KBM-7 (cell line): ENCODE measurements around the gene MACROD2.
"Not testable (repeated sequence)": the region's sequence is repeated elsewhere in the genome, so short reads cannot be mapped to it uniquely, and the experiment has no call there.

Experiments used
- DNase-seq: peaks from one replicate; pipeline ENCODE4 v3.0.0-alpha.2; 2015
- in situ Hi-C: fragments of 300-500 bp; cut with MboI; formaldehyde crosslinking; loops from 2 replicates; pipeline ENCODE4 v1.14.3; 2020; ENCODE audit warnings: low sequenced_read_pairs, low pct_unique_long_range_greater_than_20kb, mixed read lengths

The MACROD2 gene

DNA sequence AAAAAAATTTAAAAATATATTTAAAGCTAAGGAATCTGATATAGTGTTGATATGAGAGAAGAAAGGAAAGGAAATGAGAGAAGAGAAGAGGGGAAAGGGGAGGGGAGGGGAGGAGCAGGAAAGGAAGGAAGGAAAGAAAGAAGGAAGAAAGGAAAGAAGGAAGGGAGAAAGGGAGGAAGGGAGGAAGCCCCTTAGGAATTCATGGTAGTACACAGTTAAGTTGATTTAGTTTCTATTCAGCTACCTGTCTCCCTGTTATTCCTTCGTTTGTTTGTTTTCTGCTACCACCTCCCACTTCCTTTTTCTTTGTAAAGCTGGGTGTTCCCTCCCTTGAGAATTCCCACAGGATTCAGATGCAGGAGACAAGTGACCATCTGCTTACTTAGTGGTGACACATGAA lies 1367.5 kb downstream of the MACROD2 start:
- DNase-seq, result no peak
- in situ Hi-C loops, result no loop called here

DNA sequence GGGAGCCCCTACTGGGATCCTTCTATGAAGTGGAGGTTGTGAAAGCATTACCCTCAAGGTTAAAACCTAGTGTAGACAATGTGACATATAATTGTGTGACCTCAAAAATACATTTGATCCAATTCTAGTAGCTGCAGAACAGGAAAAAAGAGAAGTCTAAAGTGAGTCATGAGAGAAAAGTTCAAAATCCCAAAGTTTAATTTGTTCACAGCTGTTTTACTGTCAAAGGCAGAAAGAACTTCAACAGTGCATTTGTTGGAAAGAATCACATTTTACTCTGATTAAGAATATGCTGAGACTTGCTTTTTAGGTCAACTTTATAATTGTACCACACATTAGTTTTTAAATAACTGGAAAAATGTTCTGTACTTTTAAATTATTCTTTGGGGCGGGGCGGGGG lies 1369.5 kb downstream of the MACROD2 start:
- DNase-seq, result no peak
- in situ Hi-C loops, result no loop called here

DNA sequence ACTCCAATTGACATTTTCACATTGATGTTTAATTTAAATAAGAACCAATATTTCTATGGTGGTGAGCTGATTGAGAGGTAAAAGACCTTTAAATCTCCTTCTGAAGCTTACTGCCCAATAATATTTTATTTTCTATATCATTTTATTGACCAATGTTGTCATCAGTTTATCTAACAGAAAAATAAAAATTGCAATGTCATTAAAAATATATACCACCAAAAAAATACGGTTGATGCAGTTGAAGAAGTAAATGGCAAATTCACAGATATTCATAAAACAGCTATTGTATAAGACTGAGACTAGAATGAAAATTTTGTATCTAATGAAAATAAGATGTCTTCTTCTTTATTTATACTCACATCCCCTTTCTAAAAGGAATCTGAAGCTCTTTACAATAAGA lies 1375.1 kb downstream of the MACROD2 start:
- no peak for DNase-seq
- in situ Hi-C loops, result no loop called here

DNA sequence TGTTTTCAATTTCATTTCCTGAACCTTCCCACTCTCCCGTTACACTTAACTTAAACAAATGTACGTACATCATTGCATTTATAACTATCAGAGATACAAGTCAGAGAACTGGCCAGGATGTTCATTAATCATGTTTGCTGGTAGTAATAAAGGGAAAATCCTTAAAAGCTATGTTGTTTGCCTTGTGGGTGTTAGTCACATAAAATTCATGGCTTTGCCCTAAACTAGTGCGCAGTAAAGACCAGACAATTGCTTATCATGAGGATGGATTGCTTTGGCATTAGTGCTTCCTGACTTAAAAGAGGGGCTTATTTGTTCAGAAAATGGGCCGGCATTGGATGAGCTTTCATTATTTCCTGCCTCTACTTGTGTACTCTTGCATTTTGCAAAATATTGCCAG lies 1379.4 kb downstream of the MACROD2 start:
- in situ Hi-C loops, result no loop called here
- DNase-seq, result no peak

DNA sequence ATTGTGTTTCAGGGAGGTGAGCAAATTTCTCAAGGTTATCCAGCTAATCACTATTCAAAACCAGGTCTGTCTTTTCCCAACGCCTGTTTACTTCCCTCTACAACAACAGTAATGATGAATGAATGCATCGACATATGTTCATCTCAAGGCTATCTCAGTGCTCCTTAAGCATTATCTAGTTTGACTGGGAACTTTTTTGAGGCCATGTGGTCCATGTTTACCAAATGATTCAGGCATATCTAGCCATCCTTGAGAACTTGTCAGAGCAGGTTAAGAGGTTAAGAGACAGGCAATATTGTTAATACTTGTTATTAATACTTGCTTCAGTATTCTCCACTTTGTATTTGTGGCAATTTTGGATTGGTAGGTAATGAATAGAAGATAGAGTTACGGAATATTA lies 1380.5 kb downstream of the MACROD2 start:
- DNase-seq, result no peak
- in situ Hi-C loops, result no loop called here

DNA sequence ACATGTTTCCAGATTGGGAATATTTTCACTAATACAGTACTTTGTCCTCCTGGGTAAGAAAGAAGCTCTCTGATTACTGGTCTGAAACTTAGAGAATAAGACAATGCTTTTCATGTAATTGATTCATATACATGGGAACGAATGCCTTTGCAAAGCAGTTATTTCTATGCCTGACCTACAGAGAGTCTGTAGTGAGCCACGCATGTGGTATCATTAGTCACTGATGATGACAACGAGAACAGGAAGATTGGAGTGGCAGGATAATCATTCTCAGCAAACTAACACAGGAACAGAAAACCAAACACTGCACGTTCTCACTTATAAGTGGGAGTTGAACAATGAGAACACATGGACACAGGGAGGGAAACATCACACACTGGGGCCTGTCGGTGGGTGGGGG lies 1382.3 kb downstream of the MACROD2 start:
- in situ Hi-C loops, DNase-seq: not testable (repeated sequence)

DNA sequence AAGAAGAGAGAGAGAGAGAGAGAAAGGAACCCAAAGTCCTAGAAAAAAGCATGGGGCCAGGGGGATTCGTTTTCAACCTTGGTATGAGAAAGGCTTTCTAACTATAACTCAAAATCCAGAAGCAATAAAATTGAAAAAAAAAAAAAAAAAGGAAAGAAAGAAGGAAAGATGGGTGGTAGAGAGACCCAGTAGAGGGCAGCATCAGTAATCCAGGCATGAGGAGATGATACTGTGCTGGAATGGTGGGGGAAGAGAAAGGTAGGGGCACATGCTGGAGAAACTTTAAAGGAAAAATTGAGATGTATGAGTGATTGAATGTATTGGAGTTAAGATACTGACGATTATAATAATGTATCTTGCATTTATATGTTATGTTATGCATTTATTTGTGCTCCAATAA lies 1382.8 kb downstream of the MACROD2 start:
- in situ Hi-C loops, result no loop called here
- no peak for DNase-seq

DNA sequence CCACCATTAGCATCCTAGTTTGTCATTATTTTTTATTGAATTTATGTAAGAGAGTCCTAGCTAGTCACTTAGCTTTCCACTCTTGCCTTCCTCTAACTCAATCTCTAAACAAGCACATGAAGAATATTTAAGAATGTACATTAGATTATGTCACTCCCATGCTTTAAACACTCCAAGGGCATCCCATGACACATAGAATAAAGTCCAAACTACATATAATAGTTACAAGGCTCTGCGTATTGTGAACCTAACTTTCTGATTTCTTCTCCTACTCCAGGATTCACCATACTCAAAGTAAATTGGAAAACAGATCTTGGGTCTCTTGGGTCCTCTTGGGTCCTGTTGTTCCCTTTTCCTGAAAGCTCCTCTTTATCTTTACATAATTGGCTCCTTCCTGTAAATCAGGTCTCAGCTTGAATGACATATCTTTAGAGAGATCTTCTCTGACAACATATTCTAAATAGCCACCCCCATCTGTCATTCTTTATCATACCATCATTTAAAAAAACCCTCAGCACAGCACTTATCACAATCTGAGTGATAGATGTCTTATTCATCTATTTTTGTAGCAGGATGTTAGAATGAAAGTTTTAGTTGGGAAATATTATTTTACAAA lies 1384.5 kb downstream of the MACROD2 start:
- no peak for DNase-seq
- in situ Hi-C loops, result no loop called here

DNA sequence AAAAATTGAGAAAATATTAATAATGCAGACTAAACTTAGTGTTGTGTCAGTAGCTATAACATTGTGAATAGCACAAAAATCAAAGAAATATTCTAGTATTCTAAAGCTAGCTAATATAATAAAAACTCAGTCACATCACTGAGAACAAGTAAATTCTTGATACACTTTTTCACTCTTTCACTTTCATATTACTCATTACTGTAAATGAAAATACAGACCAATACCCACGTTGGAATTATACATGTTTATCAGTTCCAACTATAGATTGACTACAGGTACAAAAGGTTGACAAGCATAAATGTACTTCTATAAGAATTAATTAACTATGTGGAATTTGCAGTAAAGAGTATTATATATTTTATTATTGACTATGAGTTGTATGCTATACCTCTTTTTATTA lies 1385.5 kb downstream of the MACROD2 start:
- in situ Hi-C loops, result no loop called here

DNA sequence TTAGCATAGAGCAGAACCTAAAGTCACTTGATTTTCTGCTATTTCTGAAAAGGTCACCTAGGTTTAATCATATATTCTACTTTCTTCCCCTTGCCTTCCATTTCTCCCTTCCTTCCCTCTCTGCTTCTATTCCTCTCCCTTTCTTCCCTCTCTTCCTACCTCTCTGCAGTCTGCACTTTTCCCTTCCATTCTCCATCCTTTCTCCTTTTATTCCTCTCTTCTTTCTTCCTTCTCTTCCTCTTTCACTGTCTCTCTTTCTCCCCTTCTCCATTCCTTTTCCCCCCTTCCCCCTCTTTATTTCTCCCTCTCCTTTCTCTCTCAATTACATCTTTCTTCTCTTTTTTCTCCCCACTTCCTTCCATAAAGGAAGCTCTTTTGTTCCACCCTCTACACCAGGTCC lies 1391.9 kb downstream of the MACROD2 start:
- no peak for DNase-seq
- in situ Hi-C loops, result no loop called here

More for the DNA sequence above, 1385.5 kb downstream of the MACROD2 start:
- DNase-seq, result no peak

DNA sequence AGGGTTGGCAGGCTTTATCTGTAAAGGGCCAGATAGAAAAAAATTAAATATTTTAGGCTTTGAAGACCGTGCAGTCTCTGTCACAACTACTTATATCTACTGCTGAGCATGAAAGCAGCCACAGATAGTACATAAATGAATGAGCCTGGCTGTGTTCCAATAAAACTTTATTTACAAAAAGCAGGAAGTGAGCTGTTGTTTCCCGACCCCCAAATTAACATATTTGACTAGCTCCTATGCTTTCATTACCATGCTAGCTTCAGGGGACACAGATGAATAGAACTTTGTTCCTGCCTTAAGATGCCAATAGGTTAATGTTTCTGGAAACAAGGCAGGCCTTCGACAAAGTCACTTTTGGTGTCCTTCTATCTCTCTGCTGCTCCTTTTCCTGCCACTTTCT lies 1400.1 kb downstream of the MACROD2 start:
- no peak for DNase-seq
- in situ Hi-C loops, result no loop called here

DNA sequence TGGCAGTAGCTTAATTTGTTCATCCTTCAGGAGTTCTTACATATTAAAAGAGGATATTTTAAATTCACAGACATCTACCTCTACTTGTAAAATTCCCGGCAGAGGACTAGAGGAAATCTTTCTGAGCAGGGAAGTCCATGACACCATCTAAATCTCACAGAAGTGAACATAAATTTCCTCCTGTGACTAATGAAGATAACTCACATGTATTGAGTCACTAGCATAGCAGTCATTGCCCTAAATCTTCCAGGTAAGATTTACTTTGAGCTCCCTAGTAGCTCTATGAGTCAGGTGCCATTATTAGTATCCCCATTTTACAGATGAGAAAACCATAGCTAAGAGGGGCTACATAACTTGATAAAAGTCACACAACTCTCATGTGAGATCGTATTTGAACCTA lies 1400.7 kb downstream of the MACROD2 start:
- in situ Hi-C loops, result no loop called here
- DNase-seq, result no peak

DNA sequence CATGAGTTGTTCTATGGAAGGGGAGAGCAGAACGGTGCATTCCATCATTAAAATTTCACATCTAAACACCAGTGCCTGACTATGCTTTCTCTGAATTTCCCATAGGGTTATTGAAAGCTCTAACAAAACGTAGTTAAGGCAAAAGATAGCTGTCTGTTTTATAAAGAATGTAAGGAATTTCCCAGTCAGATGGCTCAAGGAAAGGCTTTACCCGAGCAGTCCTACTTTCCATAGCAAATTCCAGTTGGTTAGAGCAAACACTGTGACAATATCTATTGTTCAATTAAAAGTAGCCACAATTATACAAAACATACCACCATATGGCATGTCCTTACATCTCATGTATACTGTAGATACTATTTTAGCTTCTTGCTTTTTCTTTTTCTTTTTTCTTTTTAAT lies 1401.6 kb downstream of the MACROD2 start:
- in situ Hi-C loops, result no loop called here
- DNase-seq, result no peak

DNA sequence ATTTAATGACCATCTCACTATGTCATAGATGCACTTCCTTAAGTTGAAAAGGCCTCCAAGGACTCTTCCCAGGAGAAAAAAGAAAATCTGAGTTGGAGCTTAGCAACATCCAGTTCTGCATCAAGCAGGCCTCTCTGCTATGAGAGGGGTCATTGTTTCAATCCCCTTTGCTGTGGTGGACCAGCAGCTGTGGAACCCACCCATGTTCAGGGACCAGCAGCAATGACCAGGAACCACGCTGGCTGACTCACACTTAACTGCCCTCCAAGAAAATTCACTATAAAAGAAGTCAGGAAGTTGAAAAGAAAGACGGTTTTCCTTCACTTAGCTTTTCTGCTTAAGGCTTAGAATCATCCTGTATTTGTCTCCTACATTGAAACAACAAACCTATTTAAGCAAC lies 1404.5 kb downstream of the MACROD2 start:
- DNase-seq, result no peak
- in situ Hi-C loops, result no loop called here

DNA sequence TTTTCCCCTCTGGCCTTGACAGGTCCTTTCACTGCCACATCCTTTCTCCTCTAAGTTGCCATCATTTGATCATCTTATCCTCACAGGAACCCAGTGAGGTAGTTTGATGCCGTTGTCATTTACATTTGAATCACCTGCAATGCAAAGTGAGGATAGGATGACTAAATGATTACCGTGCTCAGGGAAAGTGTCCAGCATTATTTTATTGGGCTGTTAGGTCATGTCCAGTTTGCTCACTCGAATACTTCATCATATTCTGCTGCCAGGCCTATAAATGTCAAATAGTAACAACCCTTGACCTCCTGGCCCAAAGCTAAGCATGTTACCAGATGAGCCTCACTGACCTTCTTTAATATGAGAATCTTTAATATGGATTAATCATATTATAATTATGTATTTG lies 1410.8 kb downstream of the MACROD2 start:
- in situ Hi-C loops, result no loop called here

DNA sequence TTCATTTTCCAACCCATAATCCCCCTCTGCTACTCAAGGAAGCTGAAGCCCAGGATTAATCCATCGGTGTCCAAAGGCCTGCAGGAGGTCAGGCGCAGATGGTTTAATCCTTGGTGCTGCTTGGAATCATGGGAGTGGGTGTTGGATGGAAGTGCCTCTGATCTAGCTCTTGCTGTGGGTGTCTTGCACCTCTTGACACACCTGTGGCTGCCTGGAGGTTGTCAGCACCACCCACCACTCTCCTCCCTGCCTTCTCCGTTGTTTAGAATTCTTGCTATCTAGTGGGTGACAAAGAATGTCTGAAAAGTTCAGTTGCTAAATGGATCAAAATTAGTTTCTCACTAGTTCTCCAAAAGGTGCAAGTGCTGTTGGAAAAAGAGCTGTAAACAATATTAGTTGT lies 1416.5 kb downstream of the MACROD2 start:
- in situ Hi-C loops, result no loop called here

More for the DNA sequence above, 1410.8 kb downstream of the MACROD2 start:
- DNase-seq, result no peak

DNA sequence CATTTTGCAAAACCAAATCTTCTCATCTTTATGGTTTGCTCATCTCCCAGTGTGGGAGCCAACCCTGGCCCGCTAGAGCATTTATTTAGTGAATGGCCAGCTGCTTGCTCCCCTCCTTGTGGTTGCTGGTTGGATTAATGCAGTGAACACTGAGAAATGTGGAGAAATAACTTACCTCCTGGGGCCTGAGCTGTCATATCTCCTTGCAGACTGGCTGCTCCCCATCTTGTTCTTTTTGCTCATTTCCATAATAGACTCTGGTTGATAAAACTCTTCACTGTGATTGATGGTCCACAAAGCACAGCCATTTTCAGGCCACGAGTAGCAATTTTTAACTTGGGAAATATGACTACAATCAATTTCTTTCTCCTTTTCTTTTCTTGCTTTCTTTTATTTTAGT lies 1420.6 kb downstream of the MACROD2 start:
- in situ Hi-C loops, result no loop called here
- DNase-seq, result no peak

More for the DNA sequence above, 1416.5 kb downstream of the MACROD2 start:
- DNase-seq, result no peak

DNA sequence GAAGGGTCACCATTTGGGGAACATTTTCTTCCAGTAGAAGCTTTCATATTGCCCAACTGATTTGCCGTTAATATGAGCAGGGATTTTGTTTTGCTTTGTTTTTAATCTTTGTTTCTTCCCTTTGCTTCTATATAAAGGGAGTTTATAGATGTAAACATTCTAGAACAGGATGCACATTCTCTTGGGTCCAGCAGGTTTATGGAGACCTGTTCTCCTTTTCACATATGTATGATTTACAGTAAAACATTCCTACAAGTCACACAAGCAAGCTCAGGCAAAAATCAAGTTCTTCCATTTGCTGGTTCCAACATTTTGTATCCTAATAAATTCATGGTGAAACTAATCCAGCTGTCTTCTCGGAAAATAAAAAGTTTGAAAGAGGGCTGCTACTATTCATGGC lies 1424.5 kb downstream of the MACROD2 start:
- no peak for DNase-seq
- in situ Hi-C loops, result no loop called here

DNA sequence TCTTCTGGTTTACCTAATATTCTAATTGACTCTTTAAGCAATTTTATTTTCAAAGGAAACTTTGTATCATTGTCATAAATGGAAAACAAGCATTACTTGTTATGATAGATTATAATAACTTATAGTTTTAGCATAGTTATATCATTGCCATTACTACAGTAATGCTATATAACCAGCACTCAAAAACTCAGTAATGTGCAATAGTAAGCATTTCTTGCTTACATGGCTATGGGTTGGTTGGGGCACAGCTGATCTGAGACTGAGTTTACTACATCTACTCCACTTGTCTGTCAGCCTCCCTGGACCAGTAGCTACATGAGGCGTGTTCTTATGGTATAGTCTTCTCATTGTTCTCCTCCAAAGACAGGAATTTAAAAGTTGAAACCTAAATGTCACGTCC lies 1427.7 kb downstream of the MACROD2 start:
- no peak for DNase-seq
- in situ Hi-C loops, result no loop called here

DNA sequence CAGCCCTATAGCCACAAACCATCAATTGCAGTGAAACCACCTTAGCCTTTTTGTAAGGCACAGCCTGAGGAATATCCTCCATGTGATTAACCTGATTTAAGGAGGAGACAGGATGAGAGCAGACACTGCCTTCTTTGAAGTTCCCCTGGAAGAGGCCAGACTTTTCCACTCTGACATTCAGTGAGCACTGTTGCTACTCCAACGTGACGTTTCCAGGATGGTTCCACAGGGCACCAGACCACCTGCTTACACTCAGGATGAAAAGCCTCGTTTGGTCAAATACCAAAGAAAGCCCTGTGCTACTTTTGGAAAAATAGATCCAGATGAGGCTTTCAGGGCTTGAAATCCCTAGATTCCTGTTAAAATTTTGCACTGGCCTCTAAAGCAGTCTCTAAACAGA lies 1444.2 kb downstream of the MACROD2 start:
- in situ Hi-C loops, result no loop called here
- no peak for DNase-seq

DNA sequence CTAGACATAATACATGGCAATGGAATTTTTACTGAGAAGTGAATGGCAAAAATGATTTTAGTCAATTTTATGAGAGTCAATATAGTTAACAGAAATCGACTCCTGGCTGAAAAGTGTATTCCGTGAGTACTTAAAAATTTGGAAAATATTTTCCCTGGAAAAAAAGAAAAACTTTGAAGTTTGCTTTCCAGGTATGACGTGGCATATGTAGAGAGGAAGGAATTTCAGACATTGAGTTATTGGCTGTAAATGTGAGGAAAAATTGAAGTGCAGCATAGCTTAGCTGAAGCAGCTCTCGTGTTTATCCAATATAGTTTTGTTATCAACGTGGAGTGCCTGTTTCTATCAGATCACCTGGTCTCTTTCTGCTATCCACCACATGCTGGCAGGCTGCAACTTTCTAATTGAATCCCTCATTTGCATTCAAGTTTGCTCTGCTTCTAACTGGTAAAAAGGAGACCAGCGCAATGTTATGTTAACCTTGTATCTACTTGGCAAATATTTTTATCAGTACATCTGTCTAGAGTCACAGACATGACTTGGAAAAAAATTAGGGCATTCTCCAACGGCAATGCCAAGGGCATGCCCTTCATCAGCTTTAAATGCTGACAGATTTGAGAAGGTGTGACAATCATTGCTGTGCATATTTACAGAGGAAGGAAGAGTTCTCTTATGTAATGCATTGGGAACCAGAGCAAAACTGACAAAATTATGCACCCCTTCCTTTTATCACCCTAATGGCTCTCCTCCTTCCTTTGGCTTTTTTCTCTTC lies 1444.9 kb downstream of the MACROD2 start:
- DNase-seq, result no peak
- in situ Hi-C loops, result no loop called here
